Neuronal stem cell (in vitro differentiated cells): Measurements from ENCODE around the gene IL5RA.

Experiments used
- DNase-seq: peaks from one replicate; pipeline ENCODE4 v3.0.0-alpha.2; 2013; ENCODE audit warnings: low spot score
- H2AFZ ChIP-seq: one replicate; pipeline ENCODE4 v1.6.1; 2013; ENCODE audit warnings: mild to moderate bottlenecking, low read length, inconsistent platforms
- H2AK5ac ChIP-seq: 2 replicates; pipeline ENCODE4 v1.6.1; 2013; ENCODE audit warnings: low read depth, mild to moderate bottlenecking, inconsistent platforms, low read length, moderate library complexity, mixed read lengths
- H2BK120ac ChIP-seq: 2 replicates; pipeline ENCODE4 v1.6.1; 2013; ENCODE audit warnings: low read depth, mild to moderate bottlenecking, inconsistent platforms, low read length, moderate library complexity, mixed read lengths
- H2BK12ac ChIP-seq: one replicate; pipeline ENCODE4 v1.6.1; 2013; ENCODE audit warnings: low read length, inconsistent platforms
- H2BK15ac ChIP-seq: 2 replicates; pipeline ENCODE4 v1.6.1; 2013; ENCODE audit warnings: mild to moderate bottlenecking, low read length, inconsistent platforms, mixed read lengths
- H2BK5ac ChIP-seq: one replicate; pipeline ENCODE4 v1.6.1; 2013; ENCODE audit warnings: inconsistent platforms, mild to moderate bottlenecking, low read length, moderate library complexity
- H3K14ac ChIP-seq: one replicate; pipeline ENCODE4 v1.6.1; 2013; ENCODE audit warnings: low read length, inconsistent platforms
- H3K18ac ChIP-seq: 2 replicates; pipeline ENCODE4 v1.6.1; 2013; ENCODE audit warnings: low read length, inconsistent platforms
- H3K23ac ChIP-seq: 2 replicates; pipeline ENCODE4 v1.6.1; 2013; ENCODE audit warnings: low read depth, mild to moderate bottlenecking, mixed read lengths, low read length, inconsistent platforms; ENCODE audit not compliant: poor library complexity
- H3K27ac ChIP-seq: replicated peaks from 3 replicates; pipeline ENCODE4 v1.5.1; 2013; ENCODE audit warnings: low read length, inconsistent platforms
- H3K27me3 ChIP-seq, 3 experiments: 2 replicates each; pipeline ENCODE4 v1.6.1; 2013; ENCODE audit warnings: low read length in 3 of 3, mild to moderate bottlenecking in 2 of 3, inconsistent platforms in 1 of 3, low read depth in 1 of 3, mixed read lengths in 1 of 3, moderate library complexity in 1 of 3; ENCODE audit not compliant: control insufficient read depth in 3 of 3, insufficient read depth in 3 of 3
- H3K36me3 ChIP-seq, 2 donors: replicated peaks in 1 of 2; 2 replicates each; pipeline ENCODE4 v1.6.1; 2013; ENCODE audit warnings: low read length in 2 of 2; ENCODE audit not compliant: control insufficient read depth in 2 of 2, insufficient read depth in 2 of 2
- H3K4ac ChIP-seq: 2 replicates; pipeline ENCODE4 v1.6.1; 2013; ENCODE audit warnings: inconsistent platforms, mild to moderate bottlenecking, low read length, moderate library complexity
- H3K4me1 ChIP-seq, 2 donors: 1 replicate in 1 of 2; 2 replicates in 1 of 2; pipeline ENCODE4 v1.6.1; 2013; ENCODE audit warnings: low read length in 2 of 2, low read depth in 1 of 2; ENCODE audit not compliant: control insufficient read depth in 2 of 2, insufficient read depth in 1 of 2
- H3K4me2 ChIP-seq: one replicate; pipeline ENCODE4 v1.6.1; 2013; ENCODE audit warnings: mild to moderate bottlenecking, low read length, inconsistent platforms; ENCODE audit not compliant: insufficient read depth, poor library complexity, severe bottlenecking
- H3K4me3 ChIP-seq, 2 donors: 2 replicates each; pipeline ENCODE4 v1.5.1; 2013; ENCODE audit warnings: low read length in 2 of 2, mild to moderate bottlenecking in 2 of 2, inconsistent platforms in 1 of 2, moderate library complexity in 1 of 2
- H3K79me1 ChIP-seq: one replicate; pipeline ENCODE4 v1.6.1; 2013; ENCODE audit warnings: low read depth, mild to moderate bottlenecking, inconsistent platforms, low read length, moderate library complexity
- H3K9ac ChIP-seq: one replicate; pipeline ENCODE4 v1.6.1; 2013; ENCODE audit warnings: mild to moderate bottlenecking, low read depth, low read length, inconsistent platforms; ENCODE audit not compliant: poor library complexity
- H3K9me3 ChIP-seq, 2 donors: replicated peaks in 1 of 2; 2 replicates each; pipeline versions ENCODE3 to v1.6.1; 2013; ENCODE audit warnings: low read length in 2 of 2, mild to moderate bottlenecking in 2 of 2, inconsistent platforms in 1 of 2, low read depth in 1 of 2, mixed read lengths in 1 of 2, moderate library complexity in 1 of 2; ENCODE audit not compliant: control insufficient read depth in 2 of 2, insufficient read depth in 1 of 2
- H4K8ac ChIP-seq: one replicate; pipeline ENCODE4 v1.6.1; 2013; ENCODE audit warnings: low read depth, mild to moderate bottlenecking, inconsistent platforms, low read length, moderate library complexity
- H4K91ac ChIP-seq: one replicate; pipeline ENCODE4 v1.6.1; 2013; ENCODE audit warnings: low read length, low read depth, mild to moderate bottlenecking, inconsistent platforms; ENCODE audit not compliant: poor library complexity
- WGBS, 2 donors: extraction: QIAGEN DNeasy Blood & Tissue Kit; methylation state at CpG; one replicate each; pipeline ENCODE4 v1.1.7; 2013; ENCODE audit warnings: missing lambda C conversion rate in 2 of 2, mixed read lengths in 1 of 2; ENCODE audit not compliant: insufficient read length in 2 of 2, insufficient replicate concordance in 1 of 2; ENCODE audit errors: extremely low coverage in 2 of 2; 5-methylcytosine and 5-hydroxymethylcytosine counted together

IL5RA gene

DNA sequence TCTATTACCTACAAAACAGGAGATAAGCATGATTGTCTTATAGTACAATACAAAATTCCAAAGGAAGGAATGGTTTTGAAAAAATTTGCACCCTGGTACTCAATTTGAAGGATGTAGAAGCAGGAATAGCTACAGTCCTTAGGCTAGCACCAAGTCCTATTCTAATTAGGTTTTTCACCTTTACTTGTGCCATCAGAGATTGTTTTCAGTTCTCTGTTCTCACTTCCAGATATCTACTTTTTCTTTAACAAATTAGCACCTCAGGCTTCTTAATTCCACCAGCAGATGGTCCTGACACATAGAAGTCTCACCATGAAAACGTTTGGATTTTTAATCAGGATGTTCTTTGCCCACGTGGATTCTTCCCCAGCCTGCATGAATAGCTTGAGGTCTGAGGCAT lies 43.8 kb downstream of the IL5RA start:
- no peaks in the 10 kb centered on the region for H3K9me3 ChIP-seq
- no peaks in the 10 kb centered on the region for H3K36me3 ChIP-seq
- H3K23ac ChIP-seq, result no peak overlapping the region
- no peak overlapping the region for H2AK5ac ChIP-seq
- H3K14ac ChIP-seq, result no peak overlapping the region
- no peak overlapping the region for H3K18ac ChIP-seq
- no peak overlapping the region for H2BK15ac ChIP-seq
- no peak overlapping the region for H3K9ac ChIP-seq
- no peak overlapping the region for H2BK12ac ChIP-seq
- H2BK5ac ChIP-seq, result no peak overlapping the region
- no peak overlapping the region for H2BK120ac ChIP-seq
- H3K4me2 ChIP-seq, result no peak overlapping the region
- WGBS, 2 donors, result no CpG with 5 or more reads among the region's 2 CpGs
- no peak overlapping the region for H3K4ac ChIP-seq
- no peak overlapping the region for H4K8ac ChIP-seq
- H4K91ac ChIP-seq, result no peak overlapping the region
- no peaks in the 10 kb centered on the region for H3K27me3 ChIP-seq
- no peaks in the 10 kb centered on the region for H3K4me1 ChIP-seq
- DNase-seq, result no peak
- no peak overlapping the region for H3K4me3 ChIP-seq
- no peaks in the 10 kb centered on the region for H3K79me1 ChIP-seq
- no peak overlapping the region for H2AFZ ChIP-seq
- H3K27ac ChIP-seq, result no peak overlapping the region

- H4K91ac ChIP-seq, result no peak overlapping the region
- no peaks in the 10 kb centered on the region for H3K27me3 ChIP-seq
- no peak overlapping the region for H3K4me3 ChIP-seq
- no peak overlapping the region for H3K18ac ChIP-seq
- no peak overlapping the region for H3K14ac ChIP-seq
- DNase-seq, result no peak
- no peak overlapping the region for H3K23ac ChIP-seq
- no peak overlapping the region for H2BK12ac ChIP-seq
- no CpG with 5 or more reads among the region's 2 CpGs for WGBS, 2 donors
- no peak overlapping the region for H2BK120ac ChIP-seq
- no peak overlapping the region for H3K4ac ChIP-seq
- peaks cover 0 to 4% of the 10 kb centered on the region in 2 donors for H3K4me1 ChIP-seq
- no peak overlapping the region for H2BK15ac ChIP-seq
- no peak overlapping the region for H2AFZ ChIP-seq
- no peaks in the 10 kb centered on the region for H3K79me1 ChIP-seq
- no peak overlapping the region for H3K9ac ChIP-seq
- no peak overlapping the region for H2AK5ac ChIP-seq
- H4K8ac ChIP-seq, result no peak overlapping the region
- no peak overlapping the region for H3K27ac ChIP-seq
- H2BK5ac ChIP-seq, result no peak overlapping the region
- no peaks in the 10 kb centered on the region for H3K9me3 ChIP-seq
- H3K4me2 ChIP-seq, result no peak overlapping the region
- no peaks in the 10 kb centered on the region for H3K36me3 ChIP-seq
These were observed 44.3 kb downstream of the IL5RA start for GRCh38 chr3:3065876-3066275.

GRCh38 chr3:3064297-3064696 lies 45.9 kb downstream of the IL5RA start:
- Histone ChIP-seq H3K79me1 (no peaks in the 10 kb centered on the region), H3K36me3 (no peaks in the 10 kb centered on the region), H2BK5ac (no peak overlapping the region), H3K4ac (no peak overlapping the region), H2AK5ac (no peak overlapping the region), H2BK12ac (no peak overlapping the region), H2BK15ac (no peak overlapping the region), H3K23ac (no peak overlapping the region), H3K14ac (no peak overlapping the region), H3K4me1 (peaks cover 0 to 5% of the 10 kb centered on the region in 2 donors), H2AFZ (no peak overlapping the region), H2BK120ac (no peak overlapping the region), H4K8ac (no peak overlapping the region), H3K27me3 (no peaks in the 10 kb centered on the region), H3K9me3 (no peaks in the 10 kb centered on the region), H4K91ac (no peak overlapping the region), H3K9ac (no peak overlapping the region), H3K4me3 (no peak overlapping the region), H3K4me2 (no peak overlapping the region), H3K18ac (no peak overlapping the region), H3K27ac (no peak overlapping the region)
- DNase-seq, result no peak
- WGBS, 2 donors, result no CpG with 5 or more reads among the region's 4 CpGs

GRCh38 chr3:3059645-3060044 lies 50.5 kb downstream of the IL5RA start:
- no peak overlapping the region for H2BK12ac ChIP-seq
- H3K14ac ChIP-seq, result no peak overlapping the region
- H3K27me3 ChIP-seq, result no peaks in the 10 kb centered on the region
- H2BK5ac ChIP-seq, result no peak overlapping the region
- no CpG with 5 or more reads among the region's 1 CpG for WGBS, 2 donors
- no peak for DNase-seq
- H3K9ac ChIP-seq, result no peak overlapping the region
- peaks cover 0 to 5% of the 10 kb centered on the region in 2 donors for H3K4me1 ChIP-seq
- H3K27ac ChIP-seq, result no peak overlapping the region
- no peak overlapping the region for H4K8ac ChIP-seq
- no peak overlapping the region for H2BK120ac ChIP-seq
- H4K91ac ChIP-seq, result no peak overlapping the region
- H2AFZ ChIP-seq, result no peak overlapping the region
- no peak overlapping the region for H2AK5ac ChIP-seq
- no peak overlapping the region for H3K4me2 ChIP-seq
- H3K18ac ChIP-seq, result no peak overlapping the region
- H3K9me3 ChIP-seq, result no peaks in the 10 kb centered on the region
- H3K23ac ChIP-seq, result no peak overlapping the region
- H3K36me3 ChIP-seq, result no peaks in the 10 kb centered on the region
- no peak overlapping the region for H3K4me3 ChIP-seq
- H2BK15ac ChIP-seq, result no peak overlapping the region
- no peaks in the 10 kb centered on the region for H3K79me1 ChIP-seq
- H3K4ac ChIP-seq, result no peak overlapping the region
